Ammon's horn (tissue), 1 donor: ENCODE data around the gene GLP2R.
"Not testable (repeated sequence)": the region's sequence is repeated elsewhere in the genome, so short reads cannot be mapped to it uniquely, and the experiment has no call there.

Experiments
- DNase-seq: peaks from one replicate; pipeline ENCODE4 v3.0.0-alpha.2; 2016; ENCODE audit warnings: low spot score

Gene GLP2R, protein sequence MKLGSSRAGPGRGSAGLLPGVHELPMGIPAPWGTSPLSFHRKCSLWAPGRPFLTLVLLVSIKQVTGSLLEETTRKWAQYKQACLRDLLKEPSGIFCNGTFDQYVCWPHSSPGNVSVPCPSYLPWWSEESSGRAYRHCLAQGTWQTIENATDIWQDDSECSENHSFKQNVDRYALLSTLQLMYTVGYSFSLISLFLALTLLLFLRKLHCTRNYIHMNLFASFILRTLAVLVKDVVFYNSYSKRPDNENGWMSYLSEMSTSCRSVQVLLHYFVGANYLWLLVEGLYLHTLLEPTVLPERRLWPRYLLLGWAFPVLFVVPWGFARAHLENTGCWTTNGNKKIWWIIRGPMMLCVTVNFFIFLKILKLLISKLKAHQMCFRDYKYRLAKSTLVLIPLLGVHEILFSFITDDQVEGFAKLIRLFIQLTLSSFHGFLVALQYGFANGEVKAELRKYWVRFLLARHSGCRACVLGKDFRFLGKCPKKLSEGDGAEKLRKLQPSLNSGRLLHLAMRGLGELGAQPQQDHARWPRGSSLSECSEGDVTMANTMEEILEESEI

DNA sequence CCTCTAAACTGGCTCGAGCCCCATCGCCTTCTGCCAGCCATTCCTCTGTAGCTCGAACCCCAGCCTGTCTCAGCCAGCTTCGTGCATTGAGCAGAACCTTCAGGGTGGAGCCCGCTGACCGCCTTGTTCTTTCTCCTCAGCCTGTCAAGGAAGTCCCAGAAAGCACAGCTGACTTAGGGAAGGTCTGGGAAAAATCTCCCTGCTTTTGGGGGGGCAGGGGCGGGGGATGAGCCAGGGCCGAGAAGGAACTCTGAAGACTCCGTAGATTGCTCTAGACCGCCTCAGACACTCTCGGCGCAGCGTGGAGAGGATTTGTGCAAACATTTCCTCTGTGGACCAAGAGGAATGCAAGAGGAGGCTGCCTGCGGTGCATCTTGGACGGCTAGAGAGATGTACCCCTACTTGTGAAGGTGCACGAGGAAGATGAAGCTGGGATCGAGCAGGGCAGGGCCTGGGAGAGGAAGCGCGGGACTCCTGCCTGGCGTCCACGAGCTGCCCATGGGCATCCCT is at the start of gene GLP2R:
Gene GLP2R (plus strand): TSS at position 284 of the 510 bp plus-strand sequence. CDS start 140 bp downstream, at position 424.
- DNase-seq = no peak

DNA sequence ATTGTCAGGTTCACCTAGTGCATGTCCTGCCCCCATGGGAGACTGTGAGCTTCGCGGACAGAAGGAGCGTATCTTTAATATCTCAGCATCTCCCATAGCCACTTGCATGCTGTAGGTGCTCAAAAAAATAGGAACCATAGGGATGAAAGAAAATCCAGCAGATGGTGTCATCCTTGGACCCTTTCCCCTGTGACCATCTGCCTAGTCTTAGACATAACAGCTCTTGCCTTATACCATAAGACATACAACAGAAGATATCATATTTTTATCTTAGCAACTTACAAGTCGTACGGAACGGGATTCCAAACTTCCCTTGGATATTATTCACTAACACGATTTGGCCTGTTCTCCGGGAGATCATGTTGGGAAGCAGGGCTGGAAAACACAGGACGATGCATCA is 48.8 kb upstream of the GLP2R start:
- no peak for DNase-seq

DNA sequence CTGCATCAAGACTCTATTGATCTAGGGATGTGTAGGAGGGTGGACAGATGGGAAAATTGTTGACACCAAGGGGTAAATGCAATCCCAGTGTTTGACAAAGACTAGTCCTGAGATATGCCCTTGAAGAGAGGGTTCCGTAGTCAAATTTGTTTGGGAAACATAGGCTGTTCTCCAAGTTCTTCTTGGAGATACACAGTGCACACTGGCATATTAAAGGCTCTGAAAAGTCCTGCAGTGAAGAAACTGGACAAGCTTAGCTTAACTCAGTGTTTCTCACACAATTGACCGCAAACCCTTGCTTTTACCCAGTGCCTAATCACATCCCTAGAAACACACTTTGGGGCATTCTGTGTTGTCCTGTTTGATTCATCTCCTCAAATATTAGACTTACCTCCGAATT is 45.2 kb upstream of the GLP2R start:
- DNase-seq = no peak

DNA sequence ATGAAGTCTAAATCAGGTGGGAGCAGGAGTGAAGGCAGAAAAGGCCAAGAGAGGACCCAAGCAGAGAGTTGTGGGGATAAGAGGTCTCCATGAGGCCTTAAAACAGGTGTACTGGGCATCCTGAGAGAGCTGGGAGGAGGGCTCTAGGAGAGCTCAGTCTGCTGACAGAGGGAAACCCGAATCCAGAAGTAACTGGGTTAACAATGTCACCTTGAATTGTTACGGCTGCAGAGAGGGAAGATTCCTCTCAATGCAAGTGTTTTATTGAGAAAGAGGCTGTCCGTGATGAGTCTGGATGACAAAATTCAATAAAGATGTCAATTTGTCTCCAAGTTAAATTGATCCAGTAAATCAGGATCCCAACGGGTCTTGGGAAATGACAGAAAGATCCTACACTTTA is 42.7 kb upstream of the GLP2R start:
- DNase-seq = no peak

DNA sequence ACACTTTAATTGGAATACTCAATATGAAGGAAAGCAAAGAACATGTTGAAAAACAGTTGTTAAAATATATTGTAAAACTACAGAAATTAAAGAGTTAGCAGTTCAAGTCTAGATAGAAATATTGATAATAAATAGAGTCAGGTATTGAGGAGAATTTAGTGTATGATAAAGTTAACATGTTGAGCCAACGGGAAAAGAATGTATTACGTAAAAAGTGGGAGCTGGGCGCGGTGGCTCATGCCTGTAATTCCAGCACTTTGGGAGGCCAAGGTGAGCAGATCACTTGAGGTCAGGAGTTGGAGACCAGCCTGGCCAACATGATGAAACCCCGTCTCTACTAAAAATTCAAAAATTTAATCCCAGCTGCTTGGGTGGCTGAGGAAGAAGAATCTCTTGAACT is 42.3 kb upstream of the GLP2R start:
- DNase-seq = not testable (repeated sequence)

DNA sequence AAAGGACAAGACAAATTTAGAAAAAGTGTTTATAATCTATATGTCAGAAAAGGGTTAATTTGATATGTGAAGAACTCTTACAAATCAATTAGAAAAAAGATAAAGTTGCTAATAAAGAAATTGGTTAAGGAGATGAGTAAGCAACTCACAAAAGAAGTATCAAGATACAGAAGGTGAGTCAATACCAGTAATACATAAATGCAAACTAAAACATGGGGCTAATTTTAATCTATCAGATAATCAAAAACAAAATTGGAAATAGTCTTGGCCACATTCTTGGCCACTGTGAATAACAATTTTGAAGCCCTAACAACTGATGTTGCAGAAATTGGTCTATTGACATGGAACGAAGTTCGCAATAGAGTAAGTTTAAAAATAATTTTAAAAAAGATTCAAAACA is 41.2 kb upstream of the GLP2R start:
- no peak for DNase-seq

DNA sequence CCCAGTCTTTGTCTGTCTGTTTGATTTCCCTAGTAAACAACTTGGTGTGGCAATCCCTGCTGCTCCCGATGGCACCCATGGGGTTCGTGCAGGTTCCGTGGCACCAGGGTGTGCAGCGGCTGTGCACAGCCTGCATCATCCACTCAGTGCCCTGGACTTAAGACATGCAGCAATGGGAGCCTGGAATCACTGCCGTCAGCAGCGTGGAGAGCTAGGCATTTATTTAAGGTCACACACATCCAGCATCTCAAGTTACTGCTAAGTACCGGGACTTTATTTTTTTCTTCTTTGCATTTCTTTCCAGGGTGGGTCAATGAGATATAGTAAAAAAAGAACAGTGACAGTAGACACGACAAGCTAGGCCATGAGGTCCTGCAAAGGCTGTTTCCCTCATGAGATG is 37.1 kb upstream of the GLP2R start:
- no peak for DNase-seq

DNA sequence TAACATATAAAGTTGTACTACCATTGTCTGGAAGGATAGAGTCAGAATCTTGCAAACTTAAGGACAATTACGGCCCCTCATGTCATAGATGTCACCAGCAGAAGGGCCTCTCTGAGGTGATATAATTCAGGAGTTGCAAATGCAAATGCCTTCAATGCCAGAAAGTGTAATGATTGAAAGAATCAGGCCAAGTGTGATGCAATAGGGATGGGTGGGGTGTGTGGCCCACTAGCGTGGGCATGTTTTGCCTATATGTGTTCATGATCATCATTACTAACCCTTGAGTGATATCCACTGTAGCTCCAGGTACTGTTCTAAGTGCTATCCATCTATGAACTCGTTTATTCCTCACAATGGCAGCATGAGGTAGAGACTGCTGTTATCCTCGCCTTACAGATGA is 35.4 kb upstream of the GLP2R start:
- DNase-seq = no peak

DNA sequence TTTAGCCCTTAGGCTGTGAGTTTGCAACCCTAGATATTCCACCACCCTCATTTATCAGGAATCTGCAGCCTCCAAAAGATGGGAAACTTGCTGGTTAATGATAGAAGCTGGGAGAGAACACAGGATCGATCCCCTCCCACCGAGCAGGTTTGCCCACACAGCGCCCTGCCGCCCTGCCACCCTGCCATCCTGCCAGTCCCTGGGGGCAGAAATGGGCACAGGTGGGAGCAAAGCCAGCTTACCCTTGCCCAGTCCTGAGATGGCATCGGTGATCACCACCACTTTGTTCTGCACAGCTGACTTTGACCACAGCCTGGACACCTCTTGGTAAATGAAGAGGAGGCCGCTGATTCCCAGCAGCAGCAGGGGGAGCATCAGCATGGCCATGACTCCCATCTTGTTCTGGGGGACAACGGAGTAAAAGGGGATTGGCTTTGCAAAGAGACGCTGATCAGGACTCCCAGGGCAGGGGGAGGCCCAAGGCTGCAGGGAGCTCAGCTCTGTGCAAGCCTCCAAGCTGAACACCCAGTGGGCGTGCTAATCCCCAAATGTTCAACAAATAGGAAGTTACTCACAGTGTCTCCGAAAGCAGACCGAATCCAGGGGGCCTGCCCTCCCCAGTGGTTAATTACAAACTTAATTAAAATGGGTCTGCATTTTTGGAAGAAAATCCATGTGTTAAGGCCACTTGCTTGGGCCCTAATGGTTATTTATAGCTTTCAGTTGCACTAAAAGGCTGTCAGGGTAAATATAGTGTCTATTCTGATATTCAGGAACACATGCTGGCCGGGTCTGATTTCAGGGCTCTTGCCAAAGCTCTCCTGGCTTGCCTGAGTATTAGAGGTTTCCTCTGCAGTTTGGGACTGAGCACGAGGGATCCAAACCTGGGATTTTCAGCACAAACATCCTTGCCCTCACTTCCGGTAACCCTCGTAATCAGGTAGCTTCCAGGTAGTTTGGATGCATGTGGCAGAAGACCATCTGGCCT is 34.5 kb upstream of the GLP2R start, which contains the start of gene DHRS7C:
Gene DHRS7C (minus strand): TSS at position 704 of the 988 bp plus-strand sequence. CDS start 308 bp downstream, at position 396.
- DNase-seq = peak; percentile 42

DNA sequence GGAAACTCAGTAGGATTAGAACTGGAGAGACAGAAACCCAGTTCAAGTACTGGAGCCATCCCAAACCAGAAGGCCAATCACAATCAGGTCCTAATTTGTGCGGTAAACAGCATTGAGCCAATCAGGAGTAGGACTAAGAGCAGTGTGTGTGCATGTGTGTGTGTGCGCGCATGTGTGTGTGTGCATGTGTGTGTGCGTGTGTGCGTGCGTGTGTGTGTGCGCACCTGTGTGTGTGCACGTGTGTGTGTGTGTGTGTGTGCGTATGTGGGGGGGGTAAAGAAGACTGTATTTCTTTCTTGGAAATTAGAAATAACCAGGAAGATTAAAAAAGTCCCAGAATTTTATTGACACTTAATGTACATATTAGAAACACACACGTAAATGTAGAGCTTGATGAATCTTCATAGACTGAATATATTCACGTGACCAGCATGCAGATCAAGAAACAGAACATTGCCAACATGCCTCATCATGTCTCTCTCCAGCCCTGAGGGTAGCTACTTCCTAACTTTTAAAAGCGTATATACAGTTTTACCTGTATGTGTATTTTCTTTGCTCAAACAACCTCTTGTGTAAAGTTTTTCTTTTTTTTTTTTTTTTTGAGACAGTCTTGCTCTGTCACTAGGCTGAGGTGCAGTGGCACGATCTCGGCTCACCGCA is 33.4 kb upstream of the GLP2R start:
- no peak for DNase-seq

DNA sequence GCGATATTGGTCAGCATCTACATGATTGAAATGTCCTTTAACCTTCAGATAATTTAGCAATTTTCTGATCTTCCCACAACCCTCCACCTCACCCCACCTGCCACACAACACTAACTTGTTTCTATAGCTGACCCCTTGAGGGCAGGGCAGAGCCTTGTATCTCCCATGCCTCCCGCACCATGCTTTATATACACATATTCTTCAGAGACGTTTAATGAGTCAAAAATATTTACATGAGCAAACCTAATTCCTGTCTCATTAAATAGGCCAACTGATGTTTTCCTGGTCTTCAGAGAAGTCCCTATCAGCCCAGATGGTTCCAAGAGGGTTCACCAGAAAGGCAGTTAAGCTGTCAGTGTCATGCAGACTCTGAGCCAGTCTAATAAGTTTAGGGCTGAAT is 27.7 kb upstream of the GLP2R start:
- DNase-seq = no peak

DNA sequence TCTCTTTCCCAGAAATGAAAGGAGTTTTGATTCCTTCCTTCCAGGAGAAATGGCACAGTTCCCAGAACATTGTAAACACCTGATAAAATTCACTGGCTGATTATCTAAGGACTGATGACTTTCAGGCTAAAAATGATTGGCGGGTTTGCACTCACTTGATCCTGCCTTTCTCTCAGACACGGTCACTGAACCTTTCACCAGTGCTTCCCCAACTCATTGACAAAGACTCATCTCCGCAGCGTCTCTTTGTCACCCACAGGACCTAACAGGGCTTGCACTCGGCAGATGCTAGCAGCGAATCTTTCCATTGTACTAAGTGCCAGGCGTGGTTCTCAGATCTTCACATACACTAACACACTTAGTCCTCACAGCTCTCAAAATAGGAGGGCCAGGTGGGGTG is 27.0 kb upstream of the GLP2R start:
- no peak for DNase-seq

DNA sequence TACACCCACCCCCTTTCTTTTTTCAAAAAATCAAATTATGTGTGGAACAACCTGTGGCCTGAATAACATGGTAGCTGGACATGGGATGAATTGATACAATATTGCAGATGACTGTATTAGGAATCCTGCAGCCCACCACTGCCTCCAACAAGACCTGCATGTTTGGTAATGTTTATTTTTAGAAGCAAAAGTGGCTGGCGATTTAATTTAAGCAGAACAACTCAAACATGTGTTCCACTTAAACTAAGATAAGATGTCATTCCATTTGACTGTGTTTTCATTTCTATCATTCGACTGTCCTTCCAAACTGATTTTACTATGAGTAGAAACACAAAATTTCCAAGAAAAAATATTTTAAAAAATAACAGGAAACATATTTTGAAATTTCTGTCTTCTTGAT is 24.2 kb upstream of the GLP2R start:
- DNase-seq = no peak

DNA sequence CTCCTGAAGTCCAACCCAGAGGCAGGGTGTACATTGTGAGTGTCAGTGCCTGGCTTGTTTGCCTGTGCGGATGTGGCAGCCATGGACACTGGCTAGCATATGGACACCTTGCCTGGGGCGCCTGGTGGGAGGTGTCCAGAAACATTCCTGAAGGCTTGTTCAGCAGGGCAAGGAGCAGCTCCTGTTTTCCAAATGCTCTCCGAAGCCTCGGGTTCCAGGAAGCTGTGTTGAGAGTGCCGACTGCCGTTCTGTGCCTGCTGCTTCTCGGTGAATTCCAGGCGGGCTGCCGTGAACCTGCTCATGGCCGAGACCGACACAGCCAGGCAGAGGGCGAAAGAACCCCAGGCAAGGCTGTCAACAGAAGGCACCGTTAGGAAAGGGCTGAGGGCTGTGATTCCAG is 23.4 kb upstream of the GLP2R start:
- no peak for DNase-seq

DNA sequence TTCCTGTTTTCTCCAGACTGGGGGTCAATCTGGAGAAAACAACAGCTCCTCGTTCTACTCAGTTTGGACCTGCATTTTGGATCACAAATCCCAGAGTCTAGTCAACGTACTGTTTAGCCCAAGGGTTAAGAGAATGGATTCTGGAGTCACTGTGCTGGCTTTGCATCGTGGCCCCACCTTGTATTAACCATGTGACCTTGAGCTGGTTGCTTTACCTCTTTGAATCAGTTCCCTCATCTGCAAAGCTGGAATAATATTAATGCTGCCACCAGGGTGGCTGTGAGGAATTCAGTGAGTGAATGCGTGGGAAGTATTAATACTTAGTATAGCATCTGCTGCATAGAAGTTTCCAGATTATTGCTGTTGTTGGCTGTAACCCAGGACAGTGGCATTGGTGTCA is 23.0 kb upstream of the GLP2R start:
- no peak for DNase-seq

DNA sequence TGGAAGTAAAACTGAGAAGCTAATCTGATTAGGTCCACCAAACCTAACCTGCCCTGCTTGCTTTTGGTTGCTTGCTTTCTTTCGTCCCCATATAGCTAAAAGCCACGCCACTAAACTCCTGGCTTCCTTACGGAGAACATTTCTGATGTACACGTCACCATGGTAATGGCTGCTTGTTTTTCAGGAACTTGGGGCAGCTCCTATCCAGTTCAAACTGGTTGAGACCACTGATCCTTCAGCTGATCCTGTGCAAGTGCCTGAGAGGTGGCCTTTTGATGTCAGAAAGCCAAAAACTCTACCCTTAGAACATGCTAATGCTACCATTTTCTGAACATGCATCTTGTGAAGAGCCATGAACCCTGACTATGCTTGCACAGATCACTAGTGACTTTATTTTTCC is 20.0 kb upstream of the GLP2R start:
- no peak for DNase-seq

DNA sequence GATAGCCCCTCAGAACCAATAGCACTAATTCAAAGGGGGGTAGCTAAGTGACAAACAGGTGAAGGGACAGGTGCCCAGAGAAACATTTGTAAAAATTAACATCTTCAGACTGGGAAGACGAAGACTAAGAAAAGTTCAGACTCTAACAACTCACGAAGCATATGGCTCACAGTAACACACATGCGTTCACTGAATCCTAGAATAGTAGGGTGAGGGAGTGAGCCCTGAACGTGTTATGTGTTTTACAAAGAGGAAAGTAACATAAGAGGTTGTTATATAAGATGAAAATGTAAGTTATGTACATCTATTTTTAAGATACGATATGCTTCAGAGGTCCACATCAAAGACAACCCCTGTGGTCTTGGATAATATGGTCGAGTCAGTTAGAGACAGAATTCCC is 19.0 kb upstream of the GLP2R start:
- DNase-seq = no peak

DNA sequence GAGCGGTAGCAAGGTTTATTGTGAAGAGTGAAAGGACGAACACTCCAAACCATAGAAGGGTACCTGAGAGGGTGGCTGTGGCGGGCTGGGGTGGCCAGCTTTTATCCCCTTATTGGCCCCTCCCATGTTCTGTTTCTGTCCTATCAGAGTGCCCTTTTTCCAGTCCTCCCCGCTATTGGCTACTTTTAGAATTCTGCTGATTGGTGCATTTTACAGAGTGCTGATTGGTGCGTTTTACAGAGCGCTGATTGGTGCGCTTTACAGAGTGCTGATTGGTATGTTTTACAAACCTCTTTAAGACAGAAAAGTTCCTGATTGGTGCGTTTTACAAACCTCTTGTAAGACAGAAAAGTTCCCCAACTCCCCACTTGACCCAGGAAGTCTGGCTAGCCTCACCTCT is 16.3 kb upstream of the GLP2R start:
- no peak for DNase-seq

DNA sequence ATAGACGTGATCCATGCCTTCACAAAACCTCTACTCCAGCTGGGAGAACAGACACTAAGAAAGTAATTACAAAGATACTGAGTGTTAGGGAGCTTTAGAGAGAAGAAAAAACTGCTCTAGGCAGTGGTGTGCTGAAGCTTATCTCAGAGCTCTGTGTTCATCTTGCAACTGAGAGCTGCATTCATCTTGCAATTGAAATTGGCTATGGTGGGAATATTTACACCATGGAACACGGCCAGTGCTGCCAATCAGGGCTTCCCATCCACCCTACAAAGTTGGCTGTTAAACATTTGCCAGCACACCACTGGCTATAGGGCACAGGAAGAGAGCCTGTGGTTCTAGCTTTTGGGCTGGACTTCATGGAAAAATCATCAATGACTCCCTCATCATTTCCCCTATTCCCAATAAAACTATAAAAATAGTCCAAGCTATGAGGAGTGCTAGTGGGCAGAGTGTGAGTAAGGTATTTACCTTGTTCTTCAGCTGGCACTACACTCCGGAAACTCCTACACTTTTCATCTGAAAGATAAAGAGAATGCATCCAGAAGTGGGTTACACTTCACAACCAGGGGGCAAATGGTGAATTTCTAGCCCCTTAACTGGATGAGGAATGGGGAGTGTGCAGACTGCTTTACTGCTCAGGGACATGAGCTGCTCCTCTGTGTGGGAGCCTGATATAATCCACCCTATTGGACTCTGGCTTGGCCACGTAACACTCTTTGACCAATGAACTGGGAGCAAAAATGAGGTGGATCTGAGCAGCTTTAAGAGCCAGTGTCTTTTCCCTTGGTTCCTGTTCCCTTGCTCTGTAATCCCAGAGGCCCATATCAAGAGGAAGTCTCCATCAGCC is 15.4 kb upstream of the GLP2R start:
- no peak for DNase-seq

DNA sequence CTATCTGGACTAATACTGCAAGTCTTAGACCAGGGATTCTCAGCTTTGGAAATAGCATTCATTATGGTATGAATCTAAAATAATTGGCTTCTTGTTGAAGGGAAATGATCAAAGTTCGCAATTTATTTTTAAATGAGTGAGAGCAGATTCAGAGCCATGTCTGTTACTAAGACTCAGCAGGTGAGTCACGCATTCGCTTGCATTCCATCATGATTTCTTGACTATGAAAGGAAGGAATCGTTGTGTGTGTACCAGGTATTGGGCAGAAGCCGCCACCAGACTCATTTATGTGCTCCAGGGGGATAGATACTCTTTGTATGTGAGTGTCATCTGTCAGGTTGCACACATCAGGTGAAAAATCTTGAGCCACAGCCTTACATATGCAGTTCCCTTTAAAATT is 14.6 kb upstream of the GLP2R start:
- no peak for DNase-seq

DNA sequence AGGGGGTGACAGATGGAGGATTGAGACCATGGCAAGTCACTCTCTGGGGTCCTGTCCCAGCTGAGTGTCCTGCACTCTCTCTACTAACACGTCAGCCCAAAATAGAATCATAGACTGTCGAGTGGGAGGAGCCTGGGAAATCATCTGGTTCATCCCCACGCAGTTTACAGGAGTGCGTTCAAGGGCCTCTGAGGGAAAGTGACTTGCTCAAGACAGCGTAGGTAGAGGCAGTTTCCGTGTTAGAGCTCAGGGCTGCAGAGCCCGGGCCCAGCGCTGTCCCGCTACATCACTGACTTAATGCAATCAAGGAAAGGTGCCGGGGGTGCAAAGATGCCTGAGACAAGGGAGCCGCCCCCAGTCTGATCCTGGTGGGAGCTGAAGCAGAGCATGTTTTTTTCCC is 14.2 kb upstream of the GLP2R start:
- no peak for DNase-seq
